Right renal pelvis (tissue), 4 donors: ENCODE results near the gene PPIL1. TPM values are rescaled to one million over a fixed set of nuclear protein-coding genes. Genes with fewer than 3 reads are reported as not detected.

Experiments used
- DNase-seq, 4 donors: peaks; one replicate each; pipeline ENCODE4 v3.0.0-alpha.2; 2013; ENCODE audit warnings: low read depth in 4 of 4, low spot score in 3 of 4, missing footprints in 1 of 4
- polyA plus RNA-seq, 4 donors: library from polyadenylated mRNA; unstranded; fragments of 120-200 nt; gene quantifications; one replicate each; pipeline ENCODE4 v1.2.1, GENCODE V29; 2013; ENCODE audit not compliant: insufficient read length in 4 of 4

Gene PPIL1
- polyA plus RNA-seq, 4 donors: 52.8 to 65.0 (median 60.7) TPM

GRCh38 chr6:36837686-36838085 is 36.9 kb downstream of the PPIL1 start:
- DNase-seq: no peak

GRCh38 chr6:36837022-36837339 is 37.6 kb downstream of the PPIL1 start:
- DNase-seq: no peak

GRCh38 chr6:36836111-36837021 is 38.2 kb downstream of the PPIL1 start:
- DNase-seq: no peak

GRCh38 chr6:36834576-36835341 is 39.8 kb downstream of the PPIL1 start:
- no peak for DNase-seq

GRCh38 chr6:36833182-36833789 is 41.3 kb downstream of the PPIL1 start:
- DNase-seq: no peak

- no peak for DNase-seq
Observed at GRCh38 chr6:36832313-36832712, 42.3 kb downstream of the PPIL1 start.

GRCh38 chr6:36830577-36830976 is 44.0 kb downstream of the PPIL1 start:
- DNase-seq: no peak

- no peak for DNase-seq
Observed at GRCh38 chr6:36829919-36830544, 44.6 kb downstream of the PPIL1 start.

- DNase-seq: no peak
Observed at GRCh38 chr6:36827261-36828079, 47.1 kb downstream of the PPIL1 start.

GRCh38 chr6:36826520-36827227 is 47.9 kb downstream of the PPIL1 start:
- DNase-seq: no peak

- DNase-seq: no peak
Observed at GRCh38 chr6:36825994-36826393, 48.6 kb downstream of the PPIL1 start.

- DNase-seq: no peak
Observed at GRCh38 chr6:36825452-36825851, 49.2 kb downstream of the PPIL1 start.

- DNase-seq: no peak
Observed at GRCh38 chr6:36824253-36824652, 50.4 kb downstream of the PPIL1 start.

GRCh38 chr6:36823421-36824096 is 51.0 kb downstream of the PPIL1 start:
- no peak for DNase-seq

- DNase-seq: no peak
Observed at GRCh38 chr6:36822506-36823269, 51.9 kb downstream of the PPIL1 start.

GRCh38 chr6:36821581-36822335 is 52.8 kb downstream of the PPIL1 start:
- DNase-seq: no peak
